ENCODE measurements around the gene KDM8. TPM values are rescaled to one million over a fixed set of nuclear protein-coding genes. Genes with fewer than 3 reads are reported as not detected.

KDM8 gene
- polyA plus RNA-seq, 3 donors: 0.40 to 3.3 (median 1.5) TPM

DNA sequence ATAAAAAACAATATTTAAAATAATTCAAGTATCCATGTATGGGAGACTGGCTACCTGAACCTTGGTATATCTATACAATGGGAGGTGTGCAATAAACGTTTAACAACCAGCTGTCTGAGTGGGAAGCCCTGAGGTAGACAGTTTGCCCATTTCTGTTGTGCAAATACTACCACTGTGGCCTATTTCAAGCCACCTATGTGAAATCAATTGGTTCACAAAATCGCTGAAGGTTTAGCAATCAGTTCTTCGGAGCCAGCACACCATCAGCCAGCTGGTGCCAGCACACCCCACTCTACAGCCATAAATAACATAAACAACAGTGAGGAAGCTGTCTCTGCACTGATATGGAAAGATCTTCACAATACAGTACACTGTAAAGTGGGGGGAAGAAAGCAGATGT is 46.7 kb upstream of the KDM8 start:
- Histone ChIP-seq H4K20me1 (ENCODE audit: insufficient read depth, low read length) (no peaks in the 10 kb centered on the region), H3K27ac (ENCODE audit: low read depth in 1 of 2, low read length in 2 of 2) (no peak overlapping the region), H2AFZ (ENCODE audit: insufficient read depth, low read depth, low read length, poor library complexity, severe bottlenecking) (no peak overlapping the region), H3K4me2 (replicated peaks; ENCODE audit: extremely low read depth, low read length, poor library complexity, severe bottlenecking) (no peak overlapping the region), H3K27me3 (ENCODE audit: control insufficient read depth in 2 of 2, insufficient read depth in 2 of 2, low read length in 2 of 2) (no peaks in the 10 kb centered on the region), H3K9ac (ENCODE audit: insufficient read depth, low read length, poor library complexity, severe bottlenecking) (no peak overlapping the region), H3K9me3 (replicated peaks in 1 of 2; ENCODE audit: control insufficient read depth in 1 of 2, insufficient read depth in 1 of 2, low read length in 2 of 2) (no peaks in the 10 kb centered on the region), H3K79me2 (ENCODE audit: insufficient read depth, low read length) (no peaks in the 10 kb centered on the region), H3K4me1 (ENCODE audit: control insufficient read depth in 1 of 2, insufficient read depth in 2 of 2, low read length in 2 of 2) (no peaks in the 10 kb centered on the region), H3K4me3 (replicated peaks in 1 of 3; ENCODE audit: low read depth in 2 of 3, low read length in 3 of 3) (no peak overlapping the region), H3K36me3 (replicated peaks in 1 of 2; ENCODE audit: control insufficient read depth in 1 of 2, insufficient read depth in 2 of 2, low read length in 2 of 2) (no peaks in the 10 kb centered on the region)
- H3K9me3 Mint-ChIP-seq: peaks cover 0 to 13% (median 7%) of the 10 kb centered on the region in 7 donors
- H3K4me1 Mint-ChIP-seq: peaks cover 7% of the 10 kb centered on the region
- no peak for DNase-seq
- intact Hi-C loops (cut with micrococcal nuclease): loop anchor here in 1 of 2 donors (5.0 kb wide), 1 partner anchor 301 kb away; no protein-coding TSS in a partner anchor
- H3K4me3 Mint-ChIP-seq: no peak overlapping the region
- H3K27ac Mint-ChIP-seq: no peak overlapping the region
- whole genome bisulfite sequencing (ENCODE audit: insufficient coverage): 33% methylated on average over 1 of the region's 3 CpGs
- TF ChIP-seq, protein P1, sequence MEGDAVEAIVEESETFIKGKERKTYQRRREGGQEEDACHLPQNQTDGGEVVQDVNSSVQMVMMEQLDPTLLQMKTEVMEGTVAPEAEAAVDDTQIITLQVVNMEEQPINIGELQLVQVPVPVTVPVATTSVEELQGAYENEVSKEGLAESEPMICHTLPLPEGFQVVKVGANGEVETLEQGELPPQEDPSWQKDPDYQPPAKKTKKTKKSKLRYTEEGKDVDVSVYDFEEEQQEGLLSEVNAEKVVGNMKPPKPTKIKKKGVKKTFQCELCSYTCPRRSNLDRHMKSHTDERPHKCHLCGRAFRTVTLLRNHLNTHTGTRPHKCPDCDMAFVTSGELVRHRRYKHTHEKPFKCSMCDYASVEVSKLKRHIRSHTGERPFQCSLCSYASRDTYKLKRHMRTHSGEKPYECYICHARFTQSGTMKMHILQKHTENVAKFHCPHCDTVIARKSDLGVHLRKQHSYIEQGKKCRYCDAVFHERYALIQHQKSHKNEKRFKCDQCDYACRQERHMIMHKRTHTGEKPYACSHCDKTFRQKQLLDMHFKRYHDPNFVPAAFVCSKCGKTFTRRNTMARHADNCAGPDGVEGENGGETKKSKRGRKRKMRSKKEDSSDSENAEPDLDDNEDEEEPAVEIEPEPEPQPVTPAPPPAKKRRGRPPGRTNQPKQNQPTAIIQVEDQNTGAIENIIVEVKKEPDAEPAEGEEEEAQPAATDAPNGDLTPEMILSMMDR (IDR thresholded peaks at IDR 0.05): no peak
- no peaks in the 10 kb centered on the region for H3K36me3 Mint-ChIP-seq
- peaks cover 0 to 4% (median 0%) of the 10 kb centered on the region in 3 donors for H3K27me3 Mint-ChIP-seq (ENCODE audit: low read depth in 3 of 3)

DNA sequence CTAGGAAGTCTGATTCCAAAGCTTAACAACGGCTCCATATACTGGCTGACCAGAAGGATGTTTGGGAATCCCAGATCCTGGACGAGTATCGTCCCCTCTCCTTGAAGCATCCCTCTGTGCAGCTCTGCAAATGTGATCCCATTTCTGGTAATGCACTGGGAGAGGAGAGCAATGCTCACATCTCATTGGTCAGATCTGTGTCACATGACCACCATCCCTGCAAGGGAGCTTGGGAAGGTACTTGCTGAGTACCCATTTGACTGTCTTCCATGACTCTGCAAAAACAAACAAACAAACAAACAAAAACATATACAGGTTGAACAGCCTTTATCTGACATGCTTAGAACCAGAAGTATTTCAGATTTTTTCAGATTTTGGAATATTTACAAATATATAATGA is 41.9 kb upstream of the KDM8 start:
- H3K36me3 ChIP-seq (replicated peaks in 1 of 2; ENCODE audit: control insufficient read depth in 1 of 2, insufficient read depth in 2 of 2, low read length in 2 of 2): no peaks in the 10 kb centered on the region
- no peak overlapping the region for H3K27ac ChIP-seq (ENCODE audit: low read depth in 1 of 2, low read length in 2 of 2)
- no peaks in the 10 kb centered on the region for H3K79me2 ChIP-seq (ENCODE audit: insufficient read depth, low read length)
- H3K27me3 ChIP-seq (ENCODE audit: control insufficient read depth in 2 of 2, insufficient read depth in 2 of 2, low read length in 2 of 2): no peaks in the 10 kb centered on the region
- DNase-seq: no peak
- intact Hi-C loops (cut with micrococcal nuclease): no loop called here
- no peak overlapping the region for H3K9ac ChIP-seq (ENCODE audit: insufficient read depth, low read length, poor library complexity, severe bottlenecking)
- Mint-ChIP-seq H3K27ac (peak overlapping the region in 1 of 7 donors; percentile 62), H3K27me3 (ENCODE audit: low read depth in 3 of 3) (peaks cover 0 to 6% (median 3%) of the 10 kb centered on the region in 3 donors), H3K36me3 (no peaks in the 10 kb centered on the region), H3K4me1 (no peaks in the 10 kb centered on the region), H3K9me3 (peaks cover 12 to 44% (median 29%) of the 10 kb centered on the region in 7 donors), H3K4me3 (no peak overlapping the region)
- H2AFZ ChIP-seq (ENCODE audit: insufficient read depth, low read depth, low read length, poor library complexity, severe bottlenecking): no peak overlapping the region
- TF ChIP-seq, protein P1 (IDR thresholded peaks at IDR 0.05): no peak
- no peak overlapping the region for H3K4me2 ChIP-seq (replicated peaks; ENCODE audit: extremely low read depth, low read length, poor library complexity, severe bottlenecking)
- H3K4me1 ChIP-seq (ENCODE audit: control insufficient read depth in 1 of 2, insufficient read depth in 2 of 2, low read length in 2 of 2): no peaks in the 10 kb centered on the region
- H3K4me3 ChIP-seq (replicated peaks in 1 of 3; ENCODE audit: low read depth in 2 of 3, low read length in 3 of 3): no peak overlapping the region
- H4K20me1 ChIP-seq (ENCODE audit: insufficient read depth, low read length): no peaks in the 10 kb centered on the region
- WGBS (ENCODE audit: insufficient coverage): 100% methylated on average over 2 of the region's 3 CpGs
- H3K9me3 ChIP-seq (replicated peaks in 1 of 2; ENCODE audit: control insufficient read depth in 1 of 2, insufficient read depth in 1 of 2, low read length in 2 of 2): peaks cover 21 to 26% of the 10 kb centered on the region in 2 donors
